ENCODE measurements around the gene CRIP1. TPM values are rescaled to one million over a fixed set of nuclear protein-coding genes. Genes with fewer than 3 reads are reported as not detected.

The CRIP1 gene
- polyA plus RNA-seq, 1 experiment = 0.90 TPM

DNA sequence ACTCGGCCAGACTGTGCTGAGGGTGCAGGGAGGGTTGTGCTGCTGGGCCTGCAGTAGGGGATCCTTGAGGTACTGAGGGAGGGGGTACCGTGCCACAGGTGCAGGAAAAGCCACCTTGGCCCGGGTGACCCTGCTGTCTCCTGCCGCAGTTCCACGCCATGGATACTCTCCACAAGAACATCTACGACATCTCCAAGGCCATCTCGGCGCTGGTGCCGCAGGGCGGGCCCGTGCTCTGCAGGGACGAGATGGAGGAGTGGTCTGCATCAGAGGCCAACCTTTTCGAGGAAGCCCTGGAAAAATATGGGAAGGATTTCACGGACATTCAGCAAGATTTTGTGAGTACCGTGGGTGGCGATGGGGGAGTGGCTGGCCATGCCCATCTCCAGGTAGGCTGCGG lies 26.1 kb upstream of the CRIP1 start:
- POLR2A ChIA-PET = no interaction called here
- H3K4me3 ChIP-seq (ENCODE audit: low read depth, low read length) = no peak overlapping the region
- peaks cover 36% of the 10 kb centered on the region for H3K36me3 ChIP-seq (ENCODE audit: control insufficient read depth, insufficient read depth, low read length)
- TF ChIP-seq, protein P1, sequence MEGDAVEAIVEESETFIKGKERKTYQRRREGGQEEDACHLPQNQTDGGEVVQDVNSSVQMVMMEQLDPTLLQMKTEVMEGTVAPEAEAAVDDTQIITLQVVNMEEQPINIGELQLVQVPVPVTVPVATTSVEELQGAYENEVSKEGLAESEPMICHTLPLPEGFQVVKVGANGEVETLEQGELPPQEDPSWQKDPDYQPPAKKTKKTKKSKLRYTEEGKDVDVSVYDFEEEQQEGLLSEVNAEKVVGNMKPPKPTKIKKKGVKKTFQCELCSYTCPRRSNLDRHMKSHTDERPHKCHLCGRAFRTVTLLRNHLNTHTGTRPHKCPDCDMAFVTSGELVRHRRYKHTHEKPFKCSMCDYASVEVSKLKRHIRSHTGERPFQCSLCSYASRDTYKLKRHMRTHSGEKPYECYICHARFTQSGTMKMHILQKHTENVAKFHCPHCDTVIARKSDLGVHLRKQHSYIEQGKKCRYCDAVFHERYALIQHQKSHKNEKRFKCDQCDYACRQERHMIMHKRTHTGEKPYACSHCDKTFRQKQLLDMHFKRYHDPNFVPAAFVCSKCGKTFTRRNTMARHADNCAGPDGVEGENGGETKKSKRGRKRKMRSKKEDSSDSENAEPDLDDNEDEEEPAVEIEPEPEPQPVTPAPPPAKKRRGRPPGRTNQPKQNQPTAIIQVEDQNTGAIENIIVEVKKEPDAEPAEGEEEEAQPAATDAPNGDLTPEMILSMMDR (IDR thresholded peaks at IDR 0.05; ENCODE audit: insufficient read depth, low read depth, low read length) = no peak
- no peak for DNase-seq (ENCODE audit: low read depth)
- CTCF ChIA-PET = interaction anchor here (1.0 kb wide), 1 partner anchor 12 kb away, joined by 3 read pairs; no protein-coding TSS in a partner anchor
- H3K27me3 ChIP-seq (ENCODE audit: control insufficient read depth, insufficient read depth, low read length) = no peaks in the 10 kb centered on the region

DNA sequence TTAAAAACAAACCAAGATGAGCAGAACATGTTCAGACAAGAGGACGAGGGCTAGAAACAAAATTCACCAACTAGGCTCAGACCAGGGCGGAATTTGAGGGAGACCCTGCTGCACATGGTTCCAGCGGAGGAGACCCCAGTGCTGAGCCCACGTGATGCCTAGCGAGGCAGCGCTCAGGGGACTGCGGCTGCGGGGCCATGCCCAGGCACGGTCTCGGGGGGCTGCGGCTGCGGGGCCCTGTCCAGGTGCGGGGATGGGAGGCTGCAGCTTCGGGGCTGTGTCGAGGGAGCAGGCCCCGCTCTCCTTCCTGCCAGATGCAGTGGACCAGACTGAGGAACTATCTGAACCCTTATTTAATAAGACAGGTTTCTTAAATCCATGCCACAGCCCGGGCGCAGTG lies 24.8 kb upstream of the CRIP1 start:
- ChIA-PET CTCF (no interaction called here), POLR2A (no interaction called here)
- no peaks in the 10 kb centered on the region for H3K27me3 ChIP-seq (ENCODE audit: control insufficient read depth, insufficient read depth, low read length)
- DNase-seq (ENCODE audit: low read depth) = no peak
- peaks cover 31% of the 10 kb centered on the region for H3K36me3 ChIP-seq (ENCODE audit: control insufficient read depth, insufficient read depth, low read length)
- TF ChIP-seq, protein P1 (IDR thresholded peaks at IDR 0.05; ENCODE audit: insufficient read depth, low read depth, low read length) = no peak
- H3K4me3 ChIP-seq (ENCODE audit: low read depth, low read length) = no peak overlapping the region

DNA sequence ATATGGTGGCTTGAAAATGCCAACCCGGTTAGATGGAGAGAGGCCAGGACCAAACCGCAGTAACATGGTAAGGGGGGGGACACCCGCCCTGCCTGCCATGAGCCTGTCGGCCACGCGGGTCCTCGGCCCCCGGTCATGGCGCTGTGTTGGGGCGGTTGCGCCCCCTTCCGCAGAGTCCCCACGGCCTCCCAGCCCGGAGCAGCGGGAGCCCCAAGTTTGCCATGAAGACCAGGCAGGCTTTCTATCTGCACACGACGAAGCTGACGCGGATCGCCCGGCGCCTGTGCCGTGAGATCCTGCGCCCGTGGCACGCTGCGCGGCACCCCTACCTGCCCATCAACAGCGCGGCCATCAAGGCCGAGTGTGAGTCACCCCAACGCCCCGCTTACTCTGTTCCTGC lies 22.2 kb upstream of the CRIP1 start:
- peaks cover 39% of the 10 kb centered on the region for H3K36me3 ChIP-seq (ENCODE audit: control insufficient read depth, insufficient read depth, low read length)
- POLR2A ChIA-PET = no interaction called here
- TF ChIP-seq, protein P1 (IDR thresholded peaks at IDR 0.05; ENCODE audit: insufficient read depth, low read depth, low read length) = no peak
- CTCF ChIA-PET = interaction anchor here (2.0 kb wide), 1 partner anchor 16 kb away, joined by 8 read pairs; no protein-coding TSS in a partner anchor
- H3K27me3 ChIP-seq (ENCODE audit: control insufficient read depth, insufficient read depth, low read length) = no peaks in the 10 kb centered on the region
- H3K4me3 ChIP-seq (ENCODE audit: low read depth, low read length) = no peak overlapping the region
- no peak for DNase-seq (ENCODE audit: low read depth)

DNA sequence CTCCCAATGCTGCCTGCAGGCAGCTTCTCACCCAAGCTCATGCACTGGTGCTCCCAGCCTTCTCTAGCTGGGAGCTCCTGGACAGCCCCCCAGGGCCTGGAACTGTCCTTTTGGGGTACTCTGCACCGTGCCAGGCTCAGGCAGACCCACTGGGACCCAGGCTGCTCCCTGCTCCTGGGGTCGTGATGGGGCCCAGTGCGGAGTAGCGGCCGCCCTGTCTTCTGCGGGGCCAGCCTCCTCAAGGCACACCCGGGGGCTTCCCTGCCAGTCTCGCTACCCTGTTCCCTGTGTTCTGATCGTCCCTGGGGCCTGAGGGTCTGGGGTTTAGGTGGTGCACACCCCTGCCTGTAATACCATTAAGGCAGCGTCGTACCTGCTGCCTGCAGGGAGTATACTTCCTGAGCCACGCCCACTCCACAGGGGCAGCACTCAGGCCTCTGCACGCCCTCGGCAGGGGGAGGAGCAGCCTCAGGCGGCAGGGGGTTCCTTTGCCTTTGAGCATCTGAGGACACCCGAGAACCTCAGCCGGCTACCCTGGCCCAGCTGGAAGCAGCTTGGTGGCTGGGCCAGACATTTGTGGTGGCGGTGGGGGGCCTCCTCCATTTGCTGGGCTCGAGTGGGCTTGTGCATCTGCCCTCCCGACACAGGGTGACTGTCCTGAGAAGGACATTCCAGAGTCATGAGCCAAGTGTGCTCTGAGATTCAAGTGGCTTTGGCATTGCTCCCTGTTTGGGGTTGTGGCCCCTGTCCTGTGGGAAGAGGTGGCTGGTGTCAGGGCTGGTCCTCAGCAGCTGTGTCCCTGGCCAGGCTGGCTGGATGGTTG lies 21.3 kb upstream of the CRIP1 start:
- ChIA-PET POLR2A (no interaction called here), CTCF (no interaction called here)
- DNase-seq (ENCODE audit: low read depth) = no peak

DNA sequence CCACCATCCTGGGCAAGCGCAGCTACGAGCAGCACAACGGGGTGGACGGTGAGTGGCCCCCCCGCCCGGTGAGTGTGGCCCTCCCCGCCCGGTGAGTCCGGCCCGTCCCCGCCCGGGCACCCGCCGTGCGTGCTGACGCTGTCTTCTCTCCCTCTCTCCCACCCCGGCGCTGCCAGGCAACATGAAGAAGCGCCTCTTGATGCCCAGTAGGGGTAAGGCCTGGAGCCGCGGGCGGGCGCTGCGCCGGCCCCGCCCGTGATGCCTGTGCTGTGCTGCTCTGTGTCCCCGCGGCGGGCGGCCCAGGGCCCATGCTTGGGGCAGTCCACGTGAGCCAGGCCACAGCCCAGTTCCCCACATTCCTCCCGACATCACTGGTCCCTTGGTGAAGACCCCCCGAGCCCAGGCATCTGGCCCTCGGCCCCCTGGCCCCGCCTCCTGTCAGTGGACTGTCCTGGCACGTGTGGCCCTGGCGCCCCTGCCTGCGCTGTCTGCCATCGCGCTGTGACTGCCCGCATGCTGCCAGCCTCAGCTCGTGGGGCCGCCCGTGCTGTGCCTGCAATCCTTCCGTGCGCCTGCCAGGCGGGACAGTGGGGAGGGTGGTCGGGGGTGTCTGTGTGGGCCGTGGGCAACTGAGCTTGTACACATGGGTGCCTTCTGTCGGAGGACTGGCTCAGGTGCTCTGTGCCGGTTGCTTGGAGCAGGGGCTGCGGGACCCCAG lies 20.0 kb upstream of the CRIP1 start:
- DNase-seq (ENCODE audit: low read depth) = no peak
- ChIA-PET POLR2A (no interaction called here), CTCF (no interaction called here)
- Histone ChIP-seq H3K36me3 (ENCODE audit: control insufficient read depth, insufficient read depth, low read length) (peaks cover 38% of the 10 kb centered on the region), H3K4me3 (ENCODE audit: low read depth, low read length) (no peak overlapping the region), H3K27me3 (ENCODE audit: control insufficient read depth, insufficient read depth, low read length) (no peaks in the 10 kb centered on the region)
- TF ChIP-seq, protein P1 (IDR thresholded peaks at IDR 0.05; ENCODE audit: insufficient read depth, low read depth, low read length) = no peak

More for the DNA sequence above, 21.3 kb upstream of the CRIP1 start:
- TF ChIP-seq, protein P1 (IDR thresholded peaks at IDR 0.05; ENCODE audit: insufficient read depth, low read depth, low read length) = no peak
- Histone ChIP-seq H3K4me3 (ENCODE audit: low read depth, low read length) (no peak overlapping the region), H3K36me3 (ENCODE audit: control insufficient read depth, insufficient read depth, low read length) (peaks cover 42% of the 10 kb centered on the region), H3K27me3 (ENCODE audit: control insufficient read depth, insufficient read depth, low read length) (no peaks in the 10 kb centered on the region)

All from BJ (cell line).